NCI-H2107 (cell line): ENCODE results near the gene SCT.

ENCODE experiments used
- DNase-seq: peaks from one replicate; lab custom pipeline; 2025; lab: John Stamatoyannopoulos, UW

Gene SCT

DNA sequence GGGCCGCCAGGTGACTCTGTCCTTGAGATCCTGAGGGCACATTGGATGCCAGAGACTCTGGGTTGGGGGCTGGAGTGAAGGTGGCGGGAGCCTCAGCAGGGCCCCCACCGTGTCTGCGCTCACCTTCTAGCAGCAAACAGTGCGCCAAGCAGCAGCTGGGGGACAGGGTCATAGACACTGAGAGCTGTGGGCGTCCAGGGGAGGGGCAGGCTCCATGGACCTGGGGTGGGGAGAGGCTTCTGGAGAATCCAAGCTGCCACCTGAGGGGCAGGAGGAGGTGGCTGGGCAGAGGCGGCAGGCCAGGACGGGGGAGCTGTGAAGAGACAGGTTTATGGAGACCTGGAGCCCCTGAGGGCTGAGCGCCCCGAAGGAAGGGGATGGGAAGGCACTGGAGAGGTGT is 42.7 kb downstream of the SCT start:
- no peak for DNase-seq

DNA sequence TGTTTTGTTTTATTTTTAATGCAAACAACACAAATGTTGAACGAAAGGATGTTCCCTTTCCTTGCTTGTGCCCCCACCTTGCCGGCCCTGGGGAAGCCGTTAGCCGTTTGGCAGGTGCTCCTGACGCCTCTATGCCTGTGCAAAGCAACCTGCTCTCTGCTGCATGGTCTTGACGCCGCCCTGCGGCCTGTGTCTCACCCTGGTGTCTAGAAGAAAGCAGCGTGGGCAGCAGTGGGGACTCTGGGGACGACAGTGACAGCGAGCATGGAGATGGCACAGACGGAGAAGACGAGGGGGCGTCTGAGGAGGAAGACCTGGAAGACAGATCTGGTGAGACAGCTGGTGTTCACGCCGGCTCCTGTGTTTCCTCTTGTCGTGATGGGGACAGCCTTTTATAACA is 45.2 kb downstream of the SCT start:
- DNase-seq, result no peak

DNA sequence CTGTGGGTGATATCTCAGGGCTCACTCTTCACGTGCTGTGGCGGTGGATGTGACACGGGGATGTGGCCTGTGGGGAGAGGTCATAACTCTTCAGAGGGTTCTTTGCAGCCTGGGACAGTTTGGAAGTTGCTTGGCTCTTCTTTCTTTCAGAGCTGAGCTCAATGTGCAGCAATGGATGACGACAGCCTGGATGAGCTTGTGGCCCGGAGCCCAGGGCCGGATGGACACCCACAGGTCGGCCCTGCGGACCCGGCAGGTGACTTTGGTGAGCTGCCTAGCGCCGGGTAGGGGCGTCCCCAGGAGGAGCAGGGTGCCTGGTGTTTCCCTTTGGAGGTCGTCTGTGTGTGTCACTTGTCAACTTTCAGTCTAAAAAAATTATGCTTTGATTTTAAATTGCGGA is 45.6 kb downstream of the SCT start:
- no peak for DNase-seq

DNA sequence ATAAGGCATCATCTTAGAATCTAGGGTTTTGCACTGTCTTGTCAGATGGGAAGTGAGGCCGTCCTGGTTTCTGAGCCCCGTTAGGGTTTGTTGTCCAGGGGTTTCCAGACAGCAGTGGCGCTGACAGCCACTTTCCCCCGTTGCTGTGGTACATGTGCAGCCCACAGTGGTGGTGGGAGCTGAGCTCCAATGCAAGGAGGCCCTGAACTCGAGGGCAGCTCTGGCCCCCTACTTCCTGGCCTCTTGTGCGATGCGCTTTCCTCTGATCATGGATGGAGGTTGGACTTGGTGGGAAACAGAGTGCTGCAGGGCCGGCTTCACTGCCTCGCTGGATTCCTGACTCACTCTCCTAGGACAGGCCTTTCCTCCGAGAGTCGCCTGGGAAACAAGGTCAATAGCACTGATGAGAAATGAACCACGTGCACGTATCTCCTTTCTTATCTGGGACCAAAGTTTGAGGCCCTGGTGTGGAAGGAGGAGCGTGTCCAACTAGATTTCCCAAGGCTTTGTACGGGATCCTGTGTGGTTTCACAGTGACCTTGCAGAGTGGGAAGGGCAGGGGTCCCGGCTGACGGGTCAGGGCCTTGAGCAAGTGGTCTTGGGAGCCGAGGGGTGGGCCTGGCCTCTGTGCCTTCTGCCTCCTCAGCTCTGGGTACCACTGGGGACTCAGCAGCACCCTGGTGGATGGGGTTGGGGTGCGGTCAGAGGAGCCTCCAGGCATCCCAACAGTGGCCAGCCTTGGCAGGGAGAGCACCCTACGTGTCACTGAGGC is 47.0 kb downstream of the SCT start:
- no peak for DNase-seq

DNA sequence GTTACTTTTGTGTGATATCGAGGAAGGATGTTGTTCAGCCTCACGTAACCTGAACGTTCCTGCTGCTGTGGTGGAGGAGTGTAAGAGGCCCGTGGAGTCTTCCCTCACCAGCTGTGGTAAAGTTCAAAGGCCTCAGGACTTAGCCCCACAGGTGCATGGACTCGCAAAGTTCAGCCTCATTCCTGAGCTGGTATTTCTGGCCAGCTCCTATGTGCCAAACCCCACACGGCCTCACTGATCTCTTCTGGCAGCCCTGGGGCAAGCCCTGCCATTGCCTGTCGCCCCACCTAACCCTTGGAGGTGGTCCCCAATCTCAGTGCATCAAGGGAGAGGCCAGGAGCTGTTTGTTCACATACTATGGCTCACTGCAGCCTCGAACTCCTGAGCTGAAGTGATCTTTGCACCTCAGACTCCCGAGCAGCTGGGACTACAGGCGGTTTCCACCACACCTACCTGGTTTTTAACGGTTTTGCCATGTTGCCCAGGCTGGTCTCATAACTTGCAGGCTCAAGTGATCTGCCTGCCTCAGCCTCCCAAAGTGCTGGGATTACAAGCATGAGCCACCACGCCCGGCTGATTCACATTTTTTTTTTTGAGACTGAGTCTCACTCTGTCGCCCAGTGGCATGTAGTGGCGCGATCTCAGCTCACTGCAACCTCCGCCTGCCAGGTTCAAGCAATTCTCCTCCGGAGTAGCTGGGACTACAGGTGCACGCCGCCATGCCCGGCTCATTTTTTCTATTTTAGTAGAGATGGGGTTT is 48.5 kb downstream of the SCT start:
- DNase-seq, result no peak

DNA sequence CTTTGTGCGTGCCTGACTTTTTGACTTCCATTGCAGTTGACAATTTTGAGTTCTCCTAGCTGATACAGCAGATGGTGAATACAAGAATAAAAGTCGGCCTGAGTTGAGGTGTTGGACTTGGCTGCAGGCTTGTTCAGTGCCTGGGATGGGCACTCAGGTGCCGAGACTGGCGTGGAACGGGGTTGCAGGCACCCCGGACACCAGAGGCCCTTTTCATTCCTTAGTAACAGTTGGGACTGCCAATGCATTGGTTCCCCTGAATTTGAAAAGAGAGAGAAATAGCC is 49.4 kb downstream of the SCT start:
- DNase-seq, result no peak

DNA sequence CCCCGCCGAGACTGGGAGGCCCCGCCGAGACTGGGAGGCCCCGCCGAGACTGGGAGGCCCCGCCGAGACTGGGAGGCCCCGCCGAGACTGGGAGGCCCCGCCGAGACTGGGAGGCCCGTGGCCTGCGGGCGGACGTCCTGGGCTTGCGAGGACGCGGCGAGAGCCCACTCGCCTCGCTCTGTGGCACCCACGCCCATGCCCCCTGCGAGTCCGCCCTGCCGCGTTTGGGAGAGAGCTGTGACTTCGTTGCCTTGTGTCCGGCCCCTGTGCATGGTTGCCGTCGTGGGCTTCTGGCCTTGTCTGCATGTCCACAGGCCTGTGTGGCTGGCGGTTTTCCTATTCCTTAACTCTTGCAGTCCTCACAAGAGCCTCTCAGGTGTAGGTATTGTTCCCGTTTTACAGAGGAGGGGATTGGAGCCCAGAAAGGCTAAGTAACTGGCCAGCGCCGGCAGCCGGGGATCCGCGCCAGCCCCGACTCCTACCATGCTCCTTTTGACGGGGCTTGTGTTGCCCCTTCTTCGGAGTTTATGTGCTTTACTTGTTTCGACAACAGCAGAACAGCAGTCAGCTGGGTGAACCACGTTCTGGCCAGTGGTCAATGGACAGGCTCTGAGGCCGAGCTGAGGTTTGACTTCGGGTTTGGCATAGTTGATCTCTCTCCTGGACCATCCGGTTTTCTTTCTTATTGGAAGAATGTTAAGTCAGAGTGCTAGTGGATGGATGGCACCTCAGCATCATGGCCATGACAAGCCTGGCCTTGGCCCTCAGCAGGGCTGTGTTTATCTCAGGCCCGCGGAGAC is 50.0 kb downstream of the SCT start:
- DNase-seq, result no peak
